DOHH2 (cell line): ENCODE results near the gene OGFOD2.

Source experiments
- EZH2phosphoT487 ChIP-seq: fragments of 200-600 bp; sonication (generic); IDR thresholded peaks from 2 replicates; pipeline ENCODE4 v1.6.1; 2017; ENCODE audit warnings: borderline replicate concordance, mild to moderate bottlenecking, antibody characterized with exemption, low read length, moderate library complexity, mixed read lengths
- TF ChIP-seq, protein P1 (sequence below): fragments of 200-600 bp; sonication (generic); IDR thresholded peaks from one replicate; pipeline ENCODE4 v1.5.1; 2014; ENCODE audit warnings: antibody characterized with exemption, mild to moderate bottlenecking, low read depth, low read length; ENCODE audit not compliant: poor library complexity, severe bottlenecking

DNA sequence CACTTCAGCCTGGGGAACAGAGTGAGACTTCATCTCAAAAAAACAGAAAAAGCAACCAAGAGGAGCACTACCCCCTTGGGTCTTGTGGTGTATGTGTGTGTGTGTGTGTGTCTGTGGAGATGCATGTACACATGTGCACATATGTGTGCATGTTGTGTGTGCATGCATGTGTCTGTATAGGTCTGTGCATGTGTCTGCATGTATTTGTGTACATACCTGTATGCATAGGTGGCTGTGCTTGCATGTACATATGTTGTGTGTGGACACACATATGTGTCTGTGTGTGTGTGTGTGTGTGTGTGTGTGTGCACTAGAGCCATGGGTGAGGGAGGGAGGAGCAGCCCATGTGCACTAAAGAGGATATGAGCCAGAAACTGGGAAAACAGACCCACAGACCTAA lies 54.5 kb downstream of the OGFOD2 start:
- TF ChIP-seq EZH2phosphoT487, result no peak
- TF ChIP-seq, protein P1, sequence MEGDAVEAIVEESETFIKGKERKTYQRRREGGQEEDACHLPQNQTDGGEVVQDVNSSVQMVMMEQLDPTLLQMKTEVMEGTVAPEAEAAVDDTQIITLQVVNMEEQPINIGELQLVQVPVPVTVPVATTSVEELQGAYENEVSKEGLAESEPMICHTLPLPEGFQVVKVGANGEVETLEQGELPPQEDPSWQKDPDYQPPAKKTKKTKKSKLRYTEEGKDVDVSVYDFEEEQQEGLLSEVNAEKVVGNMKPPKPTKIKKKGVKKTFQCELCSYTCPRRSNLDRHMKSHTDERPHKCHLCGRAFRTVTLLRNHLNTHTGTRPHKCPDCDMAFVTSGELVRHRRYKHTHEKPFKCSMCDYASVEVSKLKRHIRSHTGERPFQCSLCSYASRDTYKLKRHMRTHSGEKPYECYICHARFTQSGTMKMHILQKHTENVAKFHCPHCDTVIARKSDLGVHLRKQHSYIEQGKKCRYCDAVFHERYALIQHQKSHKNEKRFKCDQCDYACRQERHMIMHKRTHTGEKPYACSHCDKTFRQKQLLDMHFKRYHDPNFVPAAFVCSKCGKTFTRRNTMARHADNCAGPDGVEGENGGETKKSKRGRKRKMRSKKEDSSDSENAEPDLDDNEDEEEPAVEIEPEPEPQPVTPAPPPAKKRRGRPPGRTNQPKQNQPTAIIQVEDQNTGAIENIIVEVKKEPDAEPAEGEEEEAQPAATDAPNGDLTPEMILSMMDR, result no peak
